ENCODE results near the gene CNTNAP2. TPM values are rescaled to one million over a fixed set of nuclear protein-coding genes. Genes with fewer than 3 reads are reported as not detected.

CNTNAP2 gene
- total RNA-seq, 6 experiments from 2014 or later: 0.07 to 0.13 (median 0.12) TPM; not detected in 3

DNA sequence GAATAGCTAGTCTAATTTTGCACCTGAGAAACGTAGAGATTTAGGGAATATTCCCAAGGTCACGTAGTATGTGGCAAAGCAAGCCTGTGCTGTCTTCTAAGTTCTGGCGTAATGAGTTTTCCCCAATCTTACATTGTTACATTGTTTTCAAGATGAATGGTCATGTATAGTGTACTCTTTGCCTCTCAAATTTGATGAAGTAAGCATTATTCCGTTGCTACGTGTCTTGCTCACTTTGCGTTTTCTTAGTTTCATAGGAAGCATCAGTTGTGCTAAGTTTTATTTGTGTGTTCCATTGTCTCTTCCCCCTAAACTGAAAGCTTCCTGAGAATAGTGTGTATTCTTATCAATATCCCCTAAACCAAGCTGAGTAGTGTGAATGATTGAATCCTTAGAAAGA is 1836.3 kb downstream of the CNTNAP2 start:
- TF ChIP-seq, protein P1, sequence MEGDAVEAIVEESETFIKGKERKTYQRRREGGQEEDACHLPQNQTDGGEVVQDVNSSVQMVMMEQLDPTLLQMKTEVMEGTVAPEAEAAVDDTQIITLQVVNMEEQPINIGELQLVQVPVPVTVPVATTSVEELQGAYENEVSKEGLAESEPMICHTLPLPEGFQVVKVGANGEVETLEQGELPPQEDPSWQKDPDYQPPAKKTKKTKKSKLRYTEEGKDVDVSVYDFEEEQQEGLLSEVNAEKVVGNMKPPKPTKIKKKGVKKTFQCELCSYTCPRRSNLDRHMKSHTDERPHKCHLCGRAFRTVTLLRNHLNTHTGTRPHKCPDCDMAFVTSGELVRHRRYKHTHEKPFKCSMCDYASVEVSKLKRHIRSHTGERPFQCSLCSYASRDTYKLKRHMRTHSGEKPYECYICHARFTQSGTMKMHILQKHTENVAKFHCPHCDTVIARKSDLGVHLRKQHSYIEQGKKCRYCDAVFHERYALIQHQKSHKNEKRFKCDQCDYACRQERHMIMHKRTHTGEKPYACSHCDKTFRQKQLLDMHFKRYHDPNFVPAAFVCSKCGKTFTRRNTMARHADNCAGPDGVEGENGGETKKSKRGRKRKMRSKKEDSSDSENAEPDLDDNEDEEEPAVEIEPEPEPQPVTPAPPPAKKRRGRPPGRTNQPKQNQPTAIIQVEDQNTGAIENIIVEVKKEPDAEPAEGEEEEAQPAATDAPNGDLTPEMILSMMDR (IDR thresholded peaks at IDR 0.05): no peak
- no peak overlapping the region for H3K27ac Mint-ChIP-seq
- peaks cover 43% of the 10 kb centered on the region for H3K9me3 Mint-ChIP-seq
- H3K4me3 Mint-ChIP-seq: no peak overlapping the region
- H3K4me1 Mint-ChIP-seq (ENCODE audit: low read depth): no peaks in the 10 kb centered on the region
- H3K27me3 Mint-ChIP-seq (ENCODE audit: insufficient read depth): no peaks in the 10 kb centered on the region; the same call in 1 of the 2 replicates
- H3K36me3 Mint-ChIP-seq (ENCODE audit: low read depth): no peaks in the 10 kb centered on the region; the same call in 1 of the 2 replicates
- DNase-seq: no peak

DNA sequence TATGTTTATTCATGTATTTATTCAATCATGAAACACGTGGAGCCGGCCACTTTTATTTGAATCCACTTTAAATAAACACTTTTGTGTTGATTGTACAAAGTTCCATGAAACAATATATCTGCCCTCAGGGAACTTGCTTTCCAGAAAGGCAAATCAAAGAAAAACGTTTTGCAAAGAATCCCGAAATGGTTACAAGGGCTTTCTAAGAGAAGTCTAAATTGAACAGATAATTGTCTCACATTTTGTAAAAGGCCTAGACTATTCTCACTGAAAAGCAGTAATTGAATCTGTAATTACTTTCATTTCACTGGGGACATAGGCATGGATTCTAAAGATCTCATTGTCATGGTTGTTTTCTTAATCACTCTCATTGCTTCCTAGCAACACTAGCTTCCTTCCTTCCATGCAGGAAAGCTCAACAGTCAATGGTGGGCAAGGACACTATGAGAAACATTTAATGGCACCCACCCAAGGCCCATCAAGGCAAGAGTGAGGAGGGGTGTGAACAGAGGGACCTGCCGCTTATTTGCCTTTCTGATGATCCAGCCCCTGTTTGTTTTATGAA is 1851.5 kb downstream of the CNTNAP2 start:
- peaks cover 30% of the 10 kb centered on the region for H3K9me3 Mint-ChIP-seq

DNA sequence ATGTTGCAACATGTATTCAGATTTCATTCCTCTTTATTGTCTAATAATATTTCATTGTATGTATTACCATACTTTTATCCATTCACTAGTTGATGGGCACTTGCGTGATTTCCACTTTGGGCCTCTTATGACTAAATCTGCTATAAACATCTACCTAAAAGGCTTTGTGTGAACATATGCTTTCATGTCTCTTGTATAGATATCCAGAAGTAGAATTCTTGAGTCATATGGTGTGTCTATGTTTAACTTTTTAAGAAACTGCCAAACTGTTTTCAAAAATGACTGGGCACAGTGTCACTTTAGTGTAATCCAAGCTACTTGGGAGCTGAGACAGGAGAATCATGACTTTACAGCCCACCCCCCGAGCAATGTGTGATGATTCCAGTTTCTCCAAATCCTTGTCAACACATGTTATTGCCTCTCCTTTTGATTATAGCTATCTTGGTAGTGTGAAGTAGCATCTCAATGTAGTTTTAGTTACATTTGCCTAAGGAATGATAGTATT is 1855.1 kb downstream of the CNTNAP2 start:
- H3K4me3 Mint-ChIP-seq: no peak overlapping the region
- no peak overlapping the region for H3K27ac Mint-ChIP-seq
- H3K9me3 Mint-ChIP-seq: peaks cover 21% of the 10 kb centered on the region
- TF ChIP-seq, protein P1 (IDR thresholded peaks at IDR 0.05): no peak
- H3K4me1 Mint-ChIP-seq (ENCODE audit: low read depth): no peaks in the 10 kb centered on the region
- no peak for DNase-seq
- H3K27me3 Mint-ChIP-seq (ENCODE audit: insufficient read depth): no peaks in the 10 kb centered on the region
- no peaks in the 10 kb centered on the region for H3K36me3 Mint-ChIP-seq (ENCODE audit: low read depth)

More for the DNA sequence above, 1851.5 kb downstream of the CNTNAP2 start:
- H3K4me1 Mint-ChIP-seq (ENCODE audit: low read depth): no peaks in the 10 kb centered on the region
- H3K4me3 Mint-ChIP-seq: no peak overlapping the region
- no peak for DNase-seq
- TF ChIP-seq, protein P1 (IDR thresholded peaks at IDR 0.05): no peak
- H3K27me3 Mint-ChIP-seq (ENCODE audit: insufficient read depth): no peaks in the 10 kb centered on the region
- H3K36me3 Mint-ChIP-seq (ENCODE audit: low read depth): no peaks in the 10 kb centered on the region
- H3K27ac Mint-ChIP-seq: no peak overlapping the region

DNA sequence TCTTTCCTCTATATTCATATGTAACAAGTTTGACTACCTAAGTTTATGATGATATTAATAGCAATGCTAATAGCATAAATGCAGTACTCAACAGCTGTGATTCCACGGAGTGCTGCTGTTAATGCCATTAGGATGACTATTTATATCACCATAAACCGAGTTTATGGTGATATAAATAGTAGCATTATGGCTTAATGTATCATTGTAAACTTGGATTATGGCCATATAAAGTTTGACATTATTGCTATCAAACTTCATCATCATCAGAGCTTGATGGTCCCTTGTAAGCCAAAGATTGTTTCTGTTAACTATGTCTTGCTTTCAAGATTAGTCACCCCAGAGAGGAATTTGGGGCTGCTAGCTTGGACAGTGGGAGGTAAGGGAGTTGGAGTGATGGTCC is 1861.6 kb downstream of the CNTNAP2 start:
- no peak overlapping the region for H3K27ac Mint-ChIP-seq

DNA sequence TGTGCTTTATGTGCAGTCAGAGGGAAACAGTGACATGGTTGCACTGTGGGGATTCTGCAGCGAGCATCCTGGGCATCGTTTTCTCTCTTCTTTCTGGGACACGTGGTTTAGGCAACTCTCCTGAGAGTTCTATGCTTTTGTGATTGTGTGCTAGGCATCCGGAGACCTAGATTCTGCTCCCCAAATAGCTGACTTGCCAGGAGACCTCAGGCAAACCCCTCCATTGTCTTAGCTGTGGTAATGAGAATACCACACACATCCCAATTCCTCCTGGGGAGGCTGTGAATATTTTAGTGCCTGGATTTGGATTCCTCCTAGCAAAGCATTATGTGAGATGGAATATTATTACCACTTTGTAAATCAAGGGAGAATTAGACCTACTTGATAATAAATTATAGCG is 1862.0 kb downstream of the CNTNAP2 start:
- no peak overlapping the region for H3K4me3 Mint-ChIP-seq
- H3K36me3 Mint-ChIP-seq (ENCODE audit: low read depth): no peaks in the 10 kb centered on the region
- DNase-seq: no peak
- peaks cover 28% of the 10 kb centered on the region for H3K9me3 Mint-ChIP-seq
- no peak overlapping the region for H3K27ac Mint-ChIP-seq
- no peaks in the 10 kb centered on the region for H3K4me1 Mint-ChIP-seq (ENCODE audit: low read depth)
- H3K27me3 Mint-ChIP-seq (ENCODE audit: insufficient read depth): no peaks in the 10 kb centered on the region
- TF ChIP-seq, protein P1 (IDR thresholded peaks at IDR 0.05): no peak

More for the DNA sequence above, 1861.6 kb downstream of the CNTNAP2 start:
- Mint-ChIP-seq H3K9me3 (peaks cover 30% of the 10 kb centered on the region), H3K4me1 (ENCODE audit: low read depth) (no peaks in the 10 kb centered on the region), H3K36me3 (ENCODE audit: low read depth) (no peaks in the 10 kb centered on the region), H3K4me3 (no peak overlapping the region), H3K27me3 (ENCODE audit: insufficient read depth) (no peaks in the 10 kb centered on the region)
- no peak for DNase-seq
- TF ChIP-seq, protein P1 (IDR thresholded peaks at IDR 0.05): no peak

Data from HFFc6 (cell line).